ENCODE measurements around the gene ERLEC1.
"Not testable (repeated sequence)": the region's sequence is repeated elsewhere in the genome, so short reads cannot be mapped to it uniquely, and the experiment has no call there.

Gene ERLEC1

GRCh38 chr2:53848062-53848461, 61.2 kb downstream of the ERLEC1 start:
- H3K4me3 ChIP-seq (ENCODE audit: low read depth, low read length): no peak overlapping the region
- TF ChIP-seq CTCF (IDR thresholded peaks at IDR 0.05; ENCODE audit: borderline replicate concordance, insufficient read depth, low read depth, low read length): no peak

GRCh38 chr2:53851052-53851757, 64.4 kb downstream of the ERLEC1 start:
- H3K4me3 ChIP-seq (ENCODE audit: low read depth, low read length): not testable (repeated sequence)

GRCh38 chr2:53852532-53852931, 65.7 kb downstream of the ERLEC1 start:
- no peak for TF ChIP-seq CTCF (IDR thresholded peaks at IDR 0.05; ENCODE audit: borderline replicate concordance, insufficient read depth, low read depth, low read length)

GRCh38 chr2:53854678-53855077, 67.8 kb downstream of the ERLEC1 start:
- no peak for TF ChIP-seq CTCF (IDR thresholded peaks at IDR 0.05; ENCODE audit: borderline replicate concordance, insufficient read depth, low read depth, low read length)
- H3K4me3 ChIP-seq (ENCODE audit: low read depth, low read length): no peak overlapping the region

More at GRCh38 chr2:53852532-53852931, 65.7 kb downstream of the ERLEC1 start:
- H3K4me3 ChIP-seq (ENCODE audit: low read depth, low read length): no peak overlapping the region

- H3K4me3 ChIP-seq (ENCODE audit: low read depth, low read length): no peak overlapping the region
- no peak for TF ChIP-seq CTCF (IDR thresholded peaks at IDR 0.05; ENCODE audit: borderline replicate concordance, insufficient read depth, low read depth, low read length)
Measured at GRCh38 chr2:53856272-53856671, 69.4 kb downstream of the ERLEC1 start.

GRCh38 chr2:53859206-53860181, 72.7 kb downstream of the ERLEC1 start, which contains the start of gene GPR75:
TSS of gene GPR75 (minus strand) at chr2:53859967. CDS start at chr2:53854756, 5,211 bp downstream.
- H3K4me3 ChIP-seq (ENCODE audit: low read depth, low read length): no peak within 1 kb of the TSS
- no peak for TF ChIP-seq CTCF (IDR thresholded peaks at IDR 0.05; ENCODE audit: borderline replicate concordance, insufficient read depth, low read depth, low read length)

GRCh38 chr2:53861824-53862223, 75.0 kb downstream of the ERLEC1 start:
- TF ChIP-seq CTCF (IDR thresholded peaks at IDR 0.05; ENCODE audit: borderline replicate concordance, insufficient read depth, low read depth, low read length): no peak
- H3K4me3 ChIP-seq (ENCODE audit: low read depth, low read length): no peak overlapping the region

All from GM12875 (cell line).